SK-N-SH (cell line): ENCODE data around the gene SHCBP1L.

ENCODE experiments used
- FOSL2 ChIP-seq: IDR thresholded peaks from 2 replicates; pipeline ENCODE4 v1.4.0; 2012; ENCODE audit warnings: low read depth, mild to moderate bottlenecking, moderate library complexity, borderline replicate concordance
- GATA2 ChIP-seq: sonication (generic); formaldehyde crosslinking; IDR thresholded peaks from 2 replicates; pipeline ENCODE4 v1.5.0; 2020; ENCODE audit warnings: mild to moderate bottlenecking, missing genetic modification reagents
- JUND ChIP-seq: IDR thresholded peaks from 2 replicates; pipeline ENCODE4 v1.4.0; 2012
- NFIC ChIP-seq: IDR thresholded peaks from 2 replicates; pipeline ENCODE4 v1.4.0; 2012; ENCODE audit warnings: borderline replicate concordance
- POLR2AphosphoS5 ChIP-seq: IDR thresholded peaks from 2 replicates; pipeline ENCODE4 v1.6.1; 2012; ENCODE audit warnings: low read depth, low read length
- RCOR1 ChIP-seq: fragments of 150-350 bp; IDR thresholded peaks from 2 replicates; pipeline ENCODE4 v1.6.1; 2017; ENCODE audit warnings: antibody characterized with exemption, low read length
- RFX5 ChIP-seq: IDR thresholded peaks from 2 replicates; pipeline ENCODE4 v1.6.1; 2012; ENCODE audit warnings: mild to moderate bottlenecking, improper control_type of control experiment, low read length
- TAF1 ChIP-seq: IDR thresholded peaks from 2 replicates; pipeline ENCODE4 v1.6.1; 2012; ENCODE audit warnings: low read depth, mild to moderate bottlenecking, low read length, moderate library complexity, borderline replicate concordance
- TCF12 ChIP-seq: IDR thresholded peaks from 2 replicates; pipeline ENCODE4 v1.4.0; 2012
- TF ChIP-seq, protein P1 (sequence below): fragments of 200-600 bp; sonication (generic); IDR thresholded peaks from 2 replicates; pipeline ENCODE4 v1.6.1; 2017; ENCODE audit warnings: antibody characterized with exemption, mild to moderate bottlenecking, moderate library complexity
- TF ChIP-seq, protein P2 (sequence below): IDR thresholded peaks from 2 replicates; pipeline ENCODE4 v1.4.0; 2012; ENCODE audit warnings: low read depth, borderline replicate concordance
- TF ChIP-seq, protein P3 (sequence below): IDR thresholded peaks from 2 replicates; pipeline ENCODE4 v1.4.0; 2012; ENCODE audit warnings: low read depth
- TF ChIP-seq, protein P4 (sequence below): fragments of 150-350 bp; IDR thresholded peaks from 2 replicates; pipeline ENCODE4 v1.6.1; 2017; ENCODE audit warnings: antibody characterized with exemption, low read length, low read depth, borderline replicate concordance

DNA sequence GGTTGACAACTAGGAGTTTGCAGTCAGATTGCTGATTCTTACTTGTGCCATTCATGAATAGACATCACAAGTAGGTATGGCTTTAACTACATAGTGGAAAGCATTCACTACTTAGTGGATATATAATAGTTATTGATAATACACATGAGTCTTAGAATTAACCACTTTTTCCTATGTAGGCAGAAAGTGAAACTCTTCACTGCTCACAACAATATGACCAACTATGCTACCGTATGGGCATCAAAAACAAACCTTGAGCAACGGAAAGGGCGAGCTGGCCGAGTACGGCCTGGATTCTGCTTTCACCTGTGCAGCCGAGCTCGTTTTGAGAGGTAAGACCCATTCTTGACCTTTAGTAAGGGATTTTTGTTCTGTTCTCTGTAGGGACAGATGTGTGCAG, 75.1 kb downstream of the SHCBP1L start:
- no peak for TF ChIP-seq RFX5
- TF ChIP-seq, protein P1, sequence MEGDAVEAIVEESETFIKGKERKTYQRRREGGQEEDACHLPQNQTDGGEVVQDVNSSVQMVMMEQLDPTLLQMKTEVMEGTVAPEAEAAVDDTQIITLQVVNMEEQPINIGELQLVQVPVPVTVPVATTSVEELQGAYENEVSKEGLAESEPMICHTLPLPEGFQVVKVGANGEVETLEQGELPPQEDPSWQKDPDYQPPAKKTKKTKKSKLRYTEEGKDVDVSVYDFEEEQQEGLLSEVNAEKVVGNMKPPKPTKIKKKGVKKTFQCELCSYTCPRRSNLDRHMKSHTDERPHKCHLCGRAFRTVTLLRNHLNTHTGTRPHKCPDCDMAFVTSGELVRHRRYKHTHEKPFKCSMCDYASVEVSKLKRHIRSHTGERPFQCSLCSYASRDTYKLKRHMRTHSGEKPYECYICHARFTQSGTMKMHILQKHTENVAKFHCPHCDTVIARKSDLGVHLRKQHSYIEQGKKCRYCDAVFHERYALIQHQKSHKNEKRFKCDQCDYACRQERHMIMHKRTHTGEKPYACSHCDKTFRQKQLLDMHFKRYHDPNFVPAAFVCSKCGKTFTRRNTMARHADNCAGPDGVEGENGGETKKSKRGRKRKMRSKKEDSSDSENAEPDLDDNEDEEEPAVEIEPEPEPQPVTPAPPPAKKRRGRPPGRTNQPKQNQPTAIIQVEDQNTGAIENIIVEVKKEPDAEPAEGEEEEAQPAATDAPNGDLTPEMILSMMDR: no peak
- TF ChIP-seq TCF12: no peak
- no peak for TF ChIP-seq POLR2AphosphoS5
- TF ChIP-seq NFIC: no peak
- no peak for TF ChIP-seq FOSL2
- no peak for TF ChIP-seq JUND
- TF ChIP-seq, protein P2, sequence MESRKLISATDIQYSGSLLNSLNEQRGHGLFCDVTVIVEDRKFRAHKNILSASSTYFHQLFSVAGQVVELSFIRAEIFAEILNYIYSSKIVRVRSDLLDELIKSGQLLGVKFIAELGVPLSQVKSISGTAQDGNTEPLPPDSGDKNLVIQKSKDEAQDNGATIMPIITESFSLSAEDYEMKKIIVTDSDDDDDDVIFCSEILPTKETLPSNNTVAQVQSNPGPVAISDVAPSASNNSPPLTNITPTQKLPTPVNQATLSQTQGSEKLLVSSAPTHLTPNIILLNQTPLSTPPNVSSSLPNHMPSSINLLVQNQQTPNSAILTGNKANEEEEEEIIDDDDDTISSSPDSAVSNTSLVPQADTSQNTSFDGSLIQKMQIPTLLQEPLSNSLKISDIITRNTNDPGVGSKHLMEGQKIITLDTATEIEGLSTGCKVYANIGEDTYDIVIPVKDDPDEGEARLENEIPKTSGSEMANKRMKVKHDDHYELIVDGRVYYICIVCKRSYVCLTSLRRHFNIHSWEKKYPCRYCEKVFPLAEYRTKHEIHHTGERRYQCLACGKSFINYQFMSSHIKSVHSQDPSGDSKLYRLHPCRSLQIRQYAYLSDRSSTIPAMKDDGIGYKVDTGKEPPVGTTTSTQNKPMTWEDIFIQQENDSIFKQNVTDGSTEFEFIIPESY: no peak
- TF ChIP-seq, protein P3, sequence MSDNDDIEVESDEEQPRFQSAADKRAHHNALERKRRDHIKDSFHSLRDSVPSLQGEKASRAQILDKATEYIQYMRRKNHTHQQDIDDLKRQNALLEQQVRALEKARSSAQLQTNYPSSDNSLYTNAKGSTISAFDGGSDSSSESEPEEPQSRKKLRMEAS: no peak
- TF ChIP-seq, protein P4, sequence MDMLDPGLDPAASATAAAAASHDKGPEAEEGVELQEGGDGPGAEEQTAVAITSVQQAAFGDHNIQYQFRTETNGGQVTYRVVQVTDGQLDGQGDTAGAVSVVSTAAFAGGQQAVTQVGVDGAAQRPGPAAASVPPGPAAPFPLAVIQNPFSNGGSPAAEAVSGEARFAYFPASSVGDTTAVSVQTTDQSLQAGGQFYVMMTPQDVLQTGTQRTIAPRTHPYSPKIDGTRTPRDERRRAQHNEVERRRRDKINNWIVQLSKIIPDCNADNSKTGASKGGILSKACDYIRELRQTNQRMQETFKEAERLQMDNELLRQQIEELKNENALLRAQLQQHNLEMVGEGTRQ: no peak
- no peak for TF ChIP-seq RCOR1
- TF ChIP-seq GATA2 (CRISPR knock-in tag): no peak
- no peak for TF ChIP-seq TAF1
